GM19455 (cell line): Measurements from ENCODE around the gene DCUN1D3.

Experiments used
- ATAC-seq: cut with Tn5 transposase; IDR thresholded peaks from one replicate; pipeline ENCODE4 v1.9.1; 2021; ENCODE audit not compliant: unreplicated experiment

The DCUN1D3 gene

GRCh38 chr16:20894388-20894787 is 5.8 kb downstream of the DCUN1D3 start:
- ATAC-seq, result no peak

- no peak for ATAC-seq
Observed at GRCh38 chr16:20889625-20890275, 10.4 kb downstream of the DCUN1D3 start.

GRCh38 chr16:20887207-20887606 is 13.0 kb downstream of the DCUN1D3 start:
- no peak for ATAC-seq

GRCh38 chr16:20886320-20886719 is 13.8 kb downstream of the DCUN1D3 start:
- no peak for ATAC-seq

- ATAC-seq, result no peak
Observed at GRCh38 chr16:20884240-20884556, 16.0 kb downstream of the DCUN1D3 start.

GRCh38 chr16:20883554-20884239 is 16.5 kb downstream of the DCUN1D3 start:
- no peak for ATAC-seq

GRCh38 chr16:20881503-20881878 is 18.7 kb downstream of the DCUN1D3 start:
- ATAC-seq, result no peak

- no peak for ATAC-seq
Observed at GRCh38 chr16:20880867-20881502, 19.2 kb downstream of the DCUN1D3 start.

- no peak for ATAC-seq
Observed at GRCh38 chr16:20879175-20880040, 20.8 kb downstream of the DCUN1D3 start.

- no peak for ATAC-seq
Observed at GRCh38 chr16:20878682-20879147, 21.4 kb downstream of the DCUN1D3 start.

- ATAC-seq, result no peak
Observed at GRCh38 chr16:20875355-20875650, 24.9 kb downstream of the DCUN1D3 start.

GRCh38 chr16:20874088-20874581 is 26.0 kb downstream of the DCUN1D3 start:
- ATAC-seq, result no peak

GRCh38 chr16:20873331-20873730 is 26.8 kb downstream of the DCUN1D3 start:
- no peak for ATAC-seq

- ATAC-seq, result no peak
Observed at GRCh38 chr16:20871941-20872815, 28.0 kb downstream of the DCUN1D3 start.

- ATAC-seq, result no peak
Observed at GRCh38 chr16:20871258-20871657, 28.9 kb downstream of the DCUN1D3 start.

- no peak for ATAC-seq
Observed at GRCh38 chr16:20870122-20870820, 29.9 kb downstream of the DCUN1D3 start.

GRCh38 chr16:20868890-20869289 is 31.3 kb downstream of the DCUN1D3 start:
- ATAC-seq, result no peak

GRCh38 chr16:20867585-20867984 is 32.6 kb downstream of the DCUN1D3 start:
- no peak for ATAC-seq

GRCh38 chr16:20866801-20867200 is 33.4 kb downstream of the DCUN1D3 start:
- ATAC-seq, result no peak
